GM18868 (cell line): ENCODE data around the gene GJB5.

Source experiments
- ATAC-seq: cut with Tn5 transposase; IDR thresholded peaks from one replicate; pipeline ENCODE4 v1.9.1; 2021; ENCODE audit warnings: mild to moderate bottlenecking, moderate library complexity; ENCODE audit not compliant: unreplicated experiment

Gene GJB5

DNA sequence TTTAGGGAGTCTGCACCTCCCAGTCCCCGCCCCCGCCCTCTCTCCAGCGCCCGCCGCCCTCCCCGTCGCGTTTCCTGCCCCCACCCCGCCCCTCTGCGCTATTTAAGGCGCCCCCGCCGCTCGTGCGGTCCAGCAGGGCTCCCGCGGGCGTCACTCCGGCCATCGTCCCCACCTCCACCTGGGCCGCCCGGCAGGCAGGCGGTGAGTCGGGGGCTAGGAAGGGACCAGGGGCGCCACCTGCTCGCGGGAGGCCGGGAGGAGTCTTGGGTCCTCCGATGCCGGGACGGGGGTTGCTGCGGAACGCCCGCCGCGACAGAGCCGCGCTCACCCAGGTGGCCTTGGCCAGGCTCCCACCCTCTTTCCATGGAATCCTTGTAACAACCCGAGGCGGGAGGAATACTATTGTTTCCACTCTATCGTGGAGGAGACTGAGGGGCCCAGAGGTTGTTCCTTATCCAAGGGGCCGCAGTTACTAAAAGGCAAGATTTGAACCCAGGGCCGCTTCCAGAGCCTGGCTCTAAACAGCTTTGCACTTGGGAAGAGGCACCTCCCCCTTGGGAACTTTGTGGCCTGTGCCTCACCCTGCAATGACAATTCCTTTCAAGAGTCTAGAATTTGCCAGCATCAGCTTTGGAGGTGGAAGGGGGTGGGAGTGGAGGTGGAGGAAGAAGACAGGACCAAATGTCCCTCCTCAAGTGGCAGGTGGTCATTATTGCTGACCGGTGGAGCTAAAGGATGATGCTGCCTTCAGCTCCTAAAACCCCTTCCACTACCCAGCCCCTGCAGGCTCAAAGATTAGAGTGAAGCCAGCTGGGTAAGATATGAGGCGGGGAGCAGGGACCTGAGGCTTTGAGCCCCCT is 38.3 kb downstream of the GJB5 start, which contains the start of gene GJA4:
GJA4 (plus strand) TSS at position 132 of the 860 bp plus-strand sequence. CDS start 1,215 bp downstream, outside the sequence.
- ATAC-seq = no peak

DNA sequence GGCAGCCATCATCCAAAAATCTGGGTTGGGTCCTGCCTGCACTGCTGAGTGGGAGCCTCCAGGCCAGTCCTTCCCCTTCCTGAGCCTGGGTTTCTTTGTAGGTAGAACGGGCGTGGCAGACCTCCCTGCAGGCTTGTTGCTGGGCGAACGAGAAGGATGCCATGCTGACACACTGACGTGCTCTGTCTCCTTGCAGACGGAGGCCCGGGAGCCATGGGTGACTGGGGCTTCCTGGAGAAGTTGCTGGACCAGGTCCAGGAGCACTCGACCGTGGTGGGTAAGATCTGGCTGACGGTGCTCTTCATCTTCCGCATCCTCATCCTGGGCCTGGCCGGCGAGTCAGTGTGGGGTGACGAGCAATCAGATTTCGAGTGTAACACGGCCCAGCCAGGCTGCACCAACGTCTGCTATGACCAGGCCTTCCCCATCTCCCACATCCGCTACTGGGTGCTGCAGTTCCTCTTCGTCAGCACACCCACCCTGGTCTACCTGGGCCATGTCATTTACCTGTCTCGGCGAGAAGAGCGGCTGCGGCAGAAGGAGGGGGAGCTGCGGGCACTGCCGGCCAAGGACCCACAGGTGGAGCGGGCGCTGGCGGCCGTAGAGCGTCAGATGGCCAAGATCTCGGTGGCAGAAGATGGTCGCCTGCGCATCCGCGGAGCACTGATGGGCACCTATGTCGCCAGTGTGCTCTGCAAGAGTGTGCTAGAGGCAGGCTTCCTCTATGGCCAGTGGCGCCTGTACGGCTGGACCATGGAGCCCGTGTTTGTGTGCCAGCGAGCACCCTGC is 39.3 kb downstream of the GJB5 start:
- no peak for ATAC-seq

GRCh38 chr1:34794790-34795180 is 39.9 kb downstream of the GJB5 start:
- ATAC-seq = no peak

DNA sequence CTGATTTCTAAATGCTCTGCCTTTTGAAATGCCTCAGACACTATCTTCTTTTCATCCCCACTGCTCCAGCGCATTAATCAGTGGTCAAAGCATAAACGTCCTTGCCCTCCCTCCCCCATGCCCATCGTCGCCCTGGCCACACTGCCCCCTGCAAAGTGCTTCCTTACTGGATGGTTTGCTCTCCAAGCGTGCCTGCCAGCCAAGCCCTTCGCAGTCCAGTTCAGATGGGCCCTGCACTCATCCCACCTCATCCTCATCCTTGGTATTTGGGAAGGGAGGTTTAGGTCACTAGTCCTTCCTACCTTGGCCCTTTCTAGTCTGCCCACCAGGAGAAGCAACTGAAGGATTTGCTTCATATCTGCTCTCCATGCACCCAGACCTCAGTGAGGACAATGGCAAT is 41.1 kb downstream of the GJB5 start:
- ATAC-seq = no peak

DNA sequence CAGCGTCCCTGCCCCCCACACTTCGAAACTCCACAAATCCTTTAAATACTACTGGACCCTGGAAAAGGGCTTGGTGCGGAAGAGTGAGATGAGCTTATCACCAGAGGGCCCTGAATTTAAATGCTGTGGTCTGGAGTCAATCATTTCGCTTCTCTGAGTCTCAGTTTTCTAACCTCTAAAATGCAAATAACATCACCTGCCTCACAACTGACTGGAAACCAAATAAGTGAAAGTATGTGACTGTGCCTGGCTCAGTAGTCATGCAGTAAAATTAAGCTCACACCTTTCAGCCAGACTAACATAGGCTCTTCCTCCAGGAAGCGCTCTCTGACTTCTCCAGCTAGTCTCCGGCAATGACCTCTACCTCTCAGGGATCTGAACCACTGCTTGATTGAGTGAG is 42.1 kb downstream of the GJB5 start:
- ATAC-seq = no peak

DNA sequence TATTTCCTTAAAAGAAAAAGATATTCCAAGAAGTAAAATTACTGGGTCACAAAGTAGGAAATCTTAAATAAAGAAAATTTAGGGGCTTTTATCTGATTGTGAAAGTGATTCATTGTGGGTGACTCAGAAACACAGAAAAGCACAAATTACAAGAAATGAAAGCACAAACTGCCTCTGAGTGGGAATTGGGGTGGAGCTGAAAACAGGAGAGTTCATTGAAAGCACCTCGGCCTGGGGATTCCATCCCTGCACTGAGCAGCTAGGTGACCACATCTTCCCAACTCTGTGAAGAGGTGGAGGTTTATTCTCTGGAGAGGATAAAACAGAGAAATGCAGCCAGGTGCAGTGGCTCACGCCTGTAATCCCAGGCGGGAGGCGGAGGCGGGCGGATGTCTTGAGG is 45.4 kb downstream of the GJB5 start:
- ATAC-seq = no peak

DNA sequence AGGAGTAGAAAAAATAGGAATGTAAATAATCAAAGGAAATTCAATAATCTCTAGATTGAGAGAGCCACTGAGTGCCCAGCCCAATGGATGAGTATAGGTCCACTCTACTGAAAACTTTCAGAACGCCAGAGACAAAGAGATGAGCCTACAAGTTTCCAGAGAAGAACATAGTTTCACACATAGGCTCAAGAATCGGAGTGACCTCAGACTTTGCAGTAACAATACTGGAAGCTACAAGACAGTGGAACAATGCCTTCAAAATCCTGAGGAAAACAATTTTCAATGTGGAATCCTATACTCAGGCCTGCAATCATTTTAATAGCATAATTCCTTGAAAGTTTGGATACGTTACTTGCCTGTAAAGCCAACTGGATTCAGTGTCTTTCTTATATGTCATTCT is 48.9 kb downstream of the GJB5 start:
- ATAC-seq = no peak

- no peak for ATAC-seq
Observed at GRCh38 chr1:34806396-34806795, 51.5 kb downstream of the GJB5 start.
